ENCODE measurements around the gene RPRD1A. TPM values are rescaled to one million over a fixed set of nuclear protein-coding genes. Genes with fewer than 3 reads are reported as not detected.

The RPRD1A gene
- total RNA-seq, 4 donors from 2014 or later, result 43.9 to 76.3 (median 62.3) TPM

DNA sequence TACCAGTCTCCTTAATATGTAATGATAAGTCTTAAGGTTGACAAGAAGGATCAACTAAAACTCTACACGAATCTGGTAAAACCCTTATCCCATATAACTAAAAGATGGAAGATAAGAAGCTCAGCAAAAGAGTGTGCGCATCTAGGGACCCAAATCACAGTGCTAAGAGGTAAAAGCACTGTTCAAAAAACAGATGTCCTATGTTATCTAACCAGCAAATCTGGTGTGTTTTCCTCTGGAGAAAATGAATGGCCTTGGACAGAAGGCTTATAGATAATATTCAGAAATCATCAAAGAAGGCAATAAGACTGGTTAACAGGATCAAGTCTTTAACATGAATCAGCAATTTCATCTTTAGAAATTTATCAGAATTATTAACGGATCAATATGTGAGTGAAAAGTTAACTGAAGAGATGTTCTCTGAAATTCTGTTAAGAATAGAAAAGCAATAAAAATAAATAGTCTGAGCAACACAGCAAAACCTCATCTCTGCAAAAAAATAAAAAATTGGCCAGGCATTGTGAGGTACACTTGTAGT lies 47.1 kb downstream of the RPRD1A start:
- TF ChIP-seq, protein P1, sequence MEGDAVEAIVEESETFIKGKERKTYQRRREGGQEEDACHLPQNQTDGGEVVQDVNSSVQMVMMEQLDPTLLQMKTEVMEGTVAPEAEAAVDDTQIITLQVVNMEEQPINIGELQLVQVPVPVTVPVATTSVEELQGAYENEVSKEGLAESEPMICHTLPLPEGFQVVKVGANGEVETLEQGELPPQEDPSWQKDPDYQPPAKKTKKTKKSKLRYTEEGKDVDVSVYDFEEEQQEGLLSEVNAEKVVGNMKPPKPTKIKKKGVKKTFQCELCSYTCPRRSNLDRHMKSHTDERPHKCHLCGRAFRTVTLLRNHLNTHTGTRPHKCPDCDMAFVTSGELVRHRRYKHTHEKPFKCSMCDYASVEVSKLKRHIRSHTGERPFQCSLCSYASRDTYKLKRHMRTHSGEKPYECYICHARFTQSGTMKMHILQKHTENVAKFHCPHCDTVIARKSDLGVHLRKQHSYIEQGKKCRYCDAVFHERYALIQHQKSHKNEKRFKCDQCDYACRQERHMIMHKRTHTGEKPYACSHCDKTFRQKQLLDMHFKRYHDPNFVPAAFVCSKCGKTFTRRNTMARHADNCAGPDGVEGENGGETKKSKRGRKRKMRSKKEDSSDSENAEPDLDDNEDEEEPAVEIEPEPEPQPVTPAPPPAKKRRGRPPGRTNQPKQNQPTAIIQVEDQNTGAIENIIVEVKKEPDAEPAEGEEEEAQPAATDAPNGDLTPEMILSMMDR (IDR thresholded peaks at IDR 0.05; ENCODE audit: low read depth), result no peak

DNA sequence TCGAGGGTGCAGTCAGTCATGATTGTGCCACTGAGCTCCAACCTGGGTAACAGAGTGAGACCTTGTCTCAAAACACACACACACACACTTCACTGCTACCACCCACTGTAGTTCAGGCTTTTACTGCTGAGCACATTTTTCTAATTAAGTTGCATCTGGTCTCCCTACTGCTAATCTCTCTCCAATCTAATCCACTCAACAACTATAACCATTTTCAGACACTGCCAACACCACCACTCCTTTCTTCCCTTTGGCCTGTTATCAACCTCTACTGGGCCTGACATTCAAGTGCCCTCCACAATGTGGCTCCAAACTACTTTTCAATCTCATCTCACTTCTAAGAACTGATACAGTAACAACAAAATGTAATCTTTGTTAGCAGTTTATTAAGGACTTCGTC lies 50.1 kb downstream of the RPRD1A start:
- TF ChIP-seq, protein P1 (IDR thresholded peaks at IDR 0.05; ENCODE audit: low read depth), result no peak

DNA sequence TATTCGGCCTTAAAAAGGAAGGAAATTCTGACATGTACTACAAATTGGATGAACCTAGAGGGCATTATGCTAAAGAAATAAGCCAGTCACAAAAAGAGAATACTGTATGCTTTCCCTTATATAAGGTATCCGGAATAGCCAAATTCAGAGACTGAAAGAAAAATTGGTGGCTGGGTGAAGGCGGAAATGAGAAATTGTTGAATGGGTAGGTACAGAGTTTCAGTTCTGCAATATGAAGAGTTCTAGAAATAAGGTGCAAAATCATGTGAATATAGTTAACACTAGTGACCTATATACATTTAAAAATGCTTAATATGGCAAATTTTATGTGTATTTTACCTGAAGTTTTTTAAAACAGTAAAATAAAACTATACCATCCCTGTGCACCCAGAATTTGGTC lies 51.7 kb downstream of the RPRD1A start:
- TF ChIP-seq, protein P1 (IDR thresholded peaks at IDR 0.05; ENCODE audit: low read depth), result no peak

- TF ChIP-seq, protein P1 (IDR thresholded peaks at IDR 0.05; ENCODE audit: low read depth), result no peak
These were observed 54.5 kb downstream of the RPRD1A start for GRCh38 chr18:36012891-36013290.

DNA sequence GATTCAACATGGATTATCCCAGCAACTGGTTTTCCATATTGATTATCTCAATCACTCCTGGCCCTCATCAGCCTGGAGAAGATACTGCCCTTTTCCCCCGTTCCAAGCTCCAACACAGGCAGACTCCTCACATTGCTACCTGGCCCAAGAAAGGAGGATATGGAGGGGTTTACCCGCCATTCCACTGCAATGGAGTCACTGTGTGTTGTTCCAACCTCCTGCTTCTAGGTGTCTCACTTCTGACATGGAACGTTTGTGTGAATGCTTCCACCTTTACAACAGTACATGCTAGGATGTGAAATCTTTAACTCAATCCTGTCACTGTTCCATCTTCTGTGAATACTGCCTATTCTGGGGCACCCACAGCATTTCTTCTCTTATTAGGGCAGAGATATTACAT lies 58.1 kb downstream of the RPRD1A start:
- TF ChIP-seq, protein P1 (IDR thresholded peaks at IDR 0.05; ENCODE audit: low read depth), result no peak

GRCh38 chr18:36006997-36007396 lies 60.4 kb downstream of the RPRD1A start:
- TF ChIP-seq, protein P1 (IDR thresholded peaks at IDR 0.05; ENCODE audit: low read depth), result no peak

GRCh38 chr18:35999925-36000324 lies 67.4 kb downstream of the RPRD1A start:
- TF ChIP-seq, protein P1 (IDR thresholded peaks at IDR 0.05; ENCODE audit: low read depth), result no peak

Data from subcutaneous adipose tissue (tissue), 4 donors.